Tibial nerve (tissue), 4 donors: ENCODE measurements around the gene ASTN1.

ENCODE experiments used
- CTCF ChIP-seq, 5 experiments: fragments of 200-600 bp in 3 of 5; fragments of 450-650 bp in 2 of 5; sonication (generic) in 3 of 5; IDR thresholded peaks; one replicate each; pipeline ENCODE4 v1.5.1; 2016 to 2019; ENCODE audit warnings: antibody characterized with exemption in 5 of 5, mild to moderate bottlenecking in 3 of 5, moderate library complexity in 2 of 5
- EP300 ChIP-seq, 2 donors: sonication (generic); formaldehyde crosslinking; IDR thresholded peaks; one replicate each; pipeline ENCODE4 v1.6.1; 2017; ENCODE audit warnings: antibody characterized with exemption in 2 of 2, mild to moderate bottlenecking in 1 of 2

- no peak for TF ChIP-seq EP300 (IDR thresholded peaks at IDR 0.05)
- TF ChIP-seq CTCF (IDR thresholded peaks at IDR 0.05), result no peak
These were observed 309.5 kb downstream of the ASTN1 start for GRCh38 chr1:176854758-176855745.
